IPS-18c (cell line): ENCODE measurements around the gene NATD1.

Experiments used
- H3K4me3 ChIP-seq: 2 replicates; pipeline ENCODE4 v1.7.0; 2013; ENCODE audit warnings: low read depth, mild to moderate bottlenecking, low read length, moderate library complexity; ENCODE audit not compliant: insufficient read depth
- H3K9me3 ChIP-seq: one replicate; pipeline ENCODE4 v1.6.1; 2013; ENCODE audit warnings: mild to moderate bottlenecking, low read length, moderate library complexity; ENCODE audit not compliant: control insufficient read depth, insufficient read depth

NATD1 gene

GRCh38 chr17:21258593-21258992 is 5.4 kb upstream of the NATD1 start:
- no peaks in the 10 kb centered on the region for H3K9me3 ChIP-seq
- no peak overlapping the region for H3K4me3 ChIP-seq

GRCh38 chr17:21253646-21254441 is 634 bp upstream of the NATD1 start:
- Histone ChIP-seq H3K4me3 (peak overlapping the region; percentile 41), H3K9me3 (no peaks in the 10 kb centered on the region)

GRCh38 chr17:21252289-21252795 is 868 bp downstream of the NATD1 start:
- Histone ChIP-seq H3K9me3 (no peaks in the 10 kb centered on the region), H3K4me3 (peak overlapping the region; percentile 60)

- H3K9me3 ChIP-seq = no peaks in the 10 kb centered on the region
- H3K4me3 ChIP-seq = no peak overlapping the region
These were observed 1.7 kb downstream of the NATD1 start for GRCh38 chr17:21251337-21252010.

GRCh38 chr17:21250854-21251253 is 2.4 kb downstream of the NATD1 start:
- Histone ChIP-seq H3K4me3 (no peak overlapping the region), H3K9me3 (no peaks in the 10 kb centered on the region)

- Histone ChIP-seq H3K9me3 (no peaks in the 10 kb centered on the region), H3K4me3 (no peak overlapping the region)
These were observed 3.1 kb downstream of the NATD1 start for GRCh38 chr17:21249920-21250703.

- Histone ChIP-seq H3K9me3 (no peaks in the 10 kb centered on the region), H3K4me3 (no peak overlapping the region)
These were observed 4.0 kb downstream of the NATD1 start for GRCh38 chr17:21249086-21249795.

- Histone ChIP-seq H3K4me3 (no peak overlapping the region), H3K9me3 (no peaks in the 10 kb centered on the region)
These were observed 4.7 kb downstream of the NATD1 start for GRCh38 chr17:21248500-21248899.

GRCh38 chr17:21247552-21248258 is 5.5 kb downstream of the NATD1 start:
- no peak overlapping the region for H3K4me3 ChIP-seq
- H3K9me3 ChIP-seq = no peaks in the 10 kb centered on the region

- H3K4me3 ChIP-seq = no peak overlapping the region
These were observed 6.5 kb downstream of the NATD1 start for GRCh38 chr17:21246698-21247097.

GRCh38 chr17:21245639-21246084 is 7.5 kb downstream of the NATD1 start:
- no peaks in the 10 kb centered on the region for H3K9me3 ChIP-seq
- H3K4me3 ChIP-seq = no peak overlapping the region

More at GRCh38 chr17:21246698-21247097, 6.5 kb downstream of the NATD1 start:
- no peaks in the 10 kb centered on the region for H3K9me3 ChIP-seq

- H3K9me3 ChIP-seq = peaks cover 2% of the 10 kb centered on the region
- H3K4me3 ChIP-seq = no peak overlapping the region
These were observed 9.5 kb downstream of the NATD1 start for GRCh38 chr17:21243516-21244303.

- Histone ChIP-seq H3K4me3 (no peak overlapping the region), H3K9me3 (peaks cover 2% of the 10 kb centered on the region)
These were observed 10.3 kb downstream of the NATD1 start for GRCh38 chr17:21242780-21243515.

GRCh38 chr17:21242026-21242697 is 11.0 kb downstream of the NATD1 start:
- H3K9me3 ChIP-seq = peaks cover 2% of the 10 kb centered on the region
- no peak overlapping the region for H3K4me3 ChIP-seq

- Histone ChIP-seq H3K4me3 (no peak overlapping the region), H3K9me3 (peaks cover 2% of the 10 kb centered on the region)
These were observed 11.6 kb downstream of the NATD1 start for GRCh38 chr17:21241564-21241963.
